Measurements from ENCODE around the gene P4HA2.
"Not testable (repeated sequence)": the region's sequence is repeated elsewhere in the genome, so short reads cannot be mapped to it uniquely, and the experiment has no call there.

The P4HA2 gene

DNA sequence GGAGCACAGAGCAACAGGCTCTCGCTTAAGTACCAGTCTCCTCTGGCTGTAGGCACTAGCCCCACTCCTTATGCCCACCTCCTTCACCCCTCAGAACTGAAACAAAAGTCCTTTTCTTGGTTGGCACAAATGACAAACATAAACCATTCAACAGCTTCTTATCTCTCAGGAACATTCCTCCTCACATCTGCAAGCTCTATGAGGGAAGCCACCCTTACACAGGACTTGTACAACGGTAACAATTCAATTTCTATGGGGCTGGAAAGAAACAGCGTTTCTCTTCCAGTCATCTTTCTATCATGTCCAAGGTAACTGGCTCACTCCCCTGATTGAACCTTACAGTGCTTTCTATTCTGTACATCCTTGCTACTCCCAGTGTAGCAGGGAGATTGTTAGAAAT is 80.0 kb downstream of the P4HA2 start:
- Histone ChIP-seq H3K4me1 (ENCODE audit: control insufficient read depth in 1 of 2, insufficient read depth in 2 of 2, low read length in 2 of 2) (no peaks in the 10 kb centered on the region), H3K27ac (ENCODE audit: low read length) (no peak overlapping the region), H3K4me3 (ENCODE audit: low read depth in 1 of 2, low read length in 2 of 2) (no peak overlapping the region)

DNA sequence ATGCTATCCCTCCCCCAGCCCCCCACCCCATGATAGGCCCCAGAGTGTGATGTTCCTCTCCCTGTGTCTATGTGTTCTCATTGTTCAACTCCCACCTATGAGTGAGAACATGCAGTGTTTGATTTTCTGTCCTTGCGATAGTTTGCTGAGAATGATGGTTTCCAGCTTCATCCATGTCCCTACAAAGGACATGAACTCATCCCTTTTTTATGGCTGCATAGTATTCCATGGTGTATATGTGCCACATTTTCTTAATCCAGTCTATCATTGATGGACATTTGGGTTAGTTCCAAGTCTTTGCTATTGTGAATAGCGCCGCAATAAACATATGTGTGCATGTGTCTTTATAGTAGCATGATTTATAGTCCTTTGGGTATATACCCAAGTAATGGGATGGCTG is 82.3 kb downstream of the P4HA2 start:
- not testable (repeated sequence) for H3K4me3 ChIP-seq (ENCODE audit: low read depth in 1 of 2, low read length in 2 of 2); H3K4me1 ChIP-seq (ENCODE audit: control insufficient read depth in 1 of 2, insufficient read depth in 2 of 2, low read length in 2 of 2); H3K27me3 ChIP-seq (ENCODE audit: low read depth, low read length); H3K36me3 ChIP-seq (ENCODE audit: control insufficient read depth in 1 of 2, insufficient read depth in 2 of 2, low read length in 2 of 2); H3K27ac ChIP-seq (ENCODE audit: low read length)
- peaks cover 10 to 11% of the 10 kb centered on the region in 2 donors for H3K9me3 ChIP-seq (ENCODE audit: control insufficient read depth in 1 of 2, low read length in 2 of 2)

More for the DNA sequence above, 80.0 kb downstream of the P4HA2 start:
- H3K36me3 ChIP-seq (ENCODE audit: control insufficient read depth in 1 of 2, insufficient read depth in 2 of 2, low read length in 2 of 2), result no peaks in the 10 kb centered on the region
- peaks cover 8 to 11% of the 10 kb centered on the region in 2 donors for H3K9me3 ChIP-seq (ENCODE audit: control insufficient read depth in 1 of 2, low read length in 2 of 2)
- H3K27me3 ChIP-seq (ENCODE audit: low read depth, low read length), result no peaks in the 10 kb centered on the region

DNA sequence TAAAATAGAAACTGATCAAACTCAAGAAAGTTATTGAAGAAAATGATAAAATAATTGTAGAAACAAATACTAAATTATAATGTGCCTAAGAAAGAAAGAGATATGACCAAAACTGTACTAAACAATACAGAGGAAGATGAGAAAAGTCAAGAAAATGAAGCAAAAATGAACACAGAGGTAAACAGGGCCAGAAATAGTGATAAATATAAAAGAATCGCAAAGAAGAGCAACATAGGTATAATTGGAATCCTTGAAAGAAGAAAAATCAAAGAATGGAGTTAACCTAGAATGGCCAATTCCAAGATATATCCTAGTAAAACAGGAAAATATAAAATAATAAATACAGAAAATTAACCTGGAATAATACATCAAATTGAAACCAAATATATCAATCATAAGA is 84.5 kb downstream of the P4HA2 start:
- no peaks in the 10 kb centered on the region for H3K36me3 ChIP-seq (ENCODE audit: control insufficient read depth in 1 of 2, insufficient read depth in 2 of 2, low read length in 2 of 2)
- peaks cover 10 to 11% of the 10 kb centered on the region in 2 donors for H3K9me3 ChIP-seq (ENCODE audit: control insufficient read depth in 1 of 2, low read length in 2 of 2)
- no peaks in the 10 kb centered on the region for H3K27me3 ChIP-seq (ENCODE audit: low read depth, low read length)

DNA sequence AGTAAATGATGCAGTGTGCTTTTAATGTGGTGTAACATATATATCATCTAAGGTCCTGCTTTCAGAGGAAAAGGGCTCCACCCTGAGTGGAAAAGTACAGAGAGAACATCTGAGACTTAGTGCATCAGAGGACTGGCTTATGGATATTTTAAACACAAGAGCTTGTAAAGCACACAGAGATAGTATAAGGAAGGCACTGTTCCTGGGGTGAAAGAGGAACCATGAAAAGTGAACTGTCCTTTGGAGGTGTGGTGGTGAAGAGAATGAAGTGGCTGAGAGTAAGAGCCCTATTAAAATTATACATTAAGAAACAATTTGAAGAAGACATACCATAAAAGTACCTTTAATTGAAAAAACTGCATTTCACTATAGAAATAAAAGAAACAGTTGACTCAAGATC is 85.2 kb downstream of the P4HA2 start:
- H3K9me3 ChIP-seq (ENCODE audit: control insufficient read depth in 1 of 2, low read length in 2 of 2), result peaks cover 10 to 11% of the 10 kb centered on the region in 2 donors
- no peaks in the 10 kb centered on the region for H3K4me1 ChIP-seq (ENCODE audit: control insufficient read depth in 1 of 2, insufficient read depth in 2 of 2, low read length in 2 of 2)
- H3K27me3 ChIP-seq (ENCODE audit: low read depth, low read length), result no peaks in the 10 kb centered on the region
- no peaks in the 10 kb centered on the region for H3K36me3 ChIP-seq (ENCODE audit: control insufficient read depth in 1 of 2, insufficient read depth in 2 of 2, low read length in 2 of 2)
- H3K4me3 ChIP-seq (ENCODE audit: low read depth in 1 of 2, low read length in 2 of 2), result no peak overlapping the region
- H3K27ac ChIP-seq (ENCODE audit: low read length), result no peak overlapping the region

More for the DNA sequence above, 84.5 kb downstream of the P4HA2 start:
- no peak overlapping the region for H3K4me3 ChIP-seq (ENCODE audit: low read depth in 1 of 2, low read length in 2 of 2)
- no peak overlapping the region for H3K27ac ChIP-seq (ENCODE audit: low read length)
- no peaks in the 10 kb centered on the region for H3K4me1 ChIP-seq (ENCODE audit: control insufficient read depth in 1 of 2, insufficient read depth in 2 of 2, low read length in 2 of 2)
